Spleen (tissue), 11 donors: ENCODE measurements around the gene ACSS3. TPM values are rescaled to one million over a fixed set of nuclear protein-coding genes. Genes with fewer than 3 reads are reported as not detected.
"Not testable (repeated sequence)": the region's sequence is repeated elsewhere in the genome, so short reads cannot be mapped to it uniquely, and the experiment has no call there.

Experiments used
- DNase-seq: peaks from one replicate; pipeline ENCODE4 v3.0.0-alpha.2; 2020
- H3K27ac ChIP-seq, 8 donors: fragments of 200-600 bp; sonication (generic) in 7 of 8; 1 replicate in 4 of 8; 2 replicates in 4 of 8; pipeline versions ENCODE4 v1.5.0 to v1.8.0; 2016 to 2021; ENCODE audit warnings: inconsistent platforms in 4 of 8, mild to moderate bottlenecking in 4 of 8, moderate library complexity in 1 of 8
- H3K27me3 ChIP-seq, 7 donors: fragments of 200-600 bp; sonication (generic) in 6 of 7; replicated peaks in 1 of 7; 1 replicate in 4 of 7; 2 replicates in 3 of 7; pipeline versions ENCODE4 v1.5.0 to v1.8.0; 2016 to 2021; ENCODE audit warnings: inconsistent platforms in 3 of 7, mild to moderate bottlenecking in 1 of 7
- H3K36me3 ChIP-seq, 6 donors: fragments of 200-600 bp; sonication (generic) in 5 of 6; 1 replicate in 4 of 6; 2 replicates in 2 of 6; pipeline versions ENCODE4 v1.5.0 to v1.8.0; 2016 to 2021; ENCODE audit warnings: inconsistent platforms in 2 of 6
- H3K4me1 ChIP-seq, 6 donors: fragments of 200-600 bp; sonication (generic) in 5 of 6; 1 replicate in 3 of 6; 2 replicates in 3 of 6; pipeline versions ENCODE4 v1.5.0 to v1.8.0; 2016 to 2021; ENCODE audit warnings: inconsistent platforms in 3 of 6
- H3K4me3 ChIP-seq, 8 donors: fragments of 200-600 bp; sonication (generic) in 7 of 8; 1 replicate in 4 of 8; 2 replicates in 4 of 8; pipeline versions ENCODE4 v1.5.0 to v1.8.0; 2016 to 2021; ENCODE audit warnings: inconsistent platforms in 4 of 8, mild to moderate bottlenecking in 4 of 8, moderate library complexity in 2 of 8
- H3K9me3 ChIP-seq, 8 donors: fragments of 200-600 bp; sonication (generic) in 7 of 8; 1 replicate in 4 of 8; 2 replicates in 4 of 8; pipeline versions ENCODE4 v1.5.0 to v1.8.0; 2016 to 2021; ENCODE audit warnings: inconsistent platforms in 4 of 8
- POLR2A ChIP-seq, 3 donors: fragments of 450-650 bp; IDR thresholded peaks; one replicate each; pipeline ENCODE4 v1.5.1; 2017; ENCODE audit warnings: antibody characterized with exemption in 3 of 3, mild to moderate bottlenecking in 1 of 3
- POLR2AphosphoS5 ChIP-seq, 3 donors: sonication (generic); formaldehyde crosslinking; IDR thresholded peaks; one replicate each; pipeline ENCODE4 v1.5.1; 2017; ENCODE audit warnings: antibody characterized with exemption in 3 of 3
- WGBS, 5 donors: extraction: QIAGEN DNeasy Blood & Tissue Kit in 3 of 5; methylation state at CpG; one replicate each; pipeline versions ENCODE4 v1.1.5 to v1.1.7; 2013 to 2018; 5-methylcytosine and 5-hydroxymethylcytosine counted together
- intact Hi-C: fragments of 100-400 bp; cut with DNase I; formaldehyde crosslinking; loops from one replicate; pipeline ENCODE4 v1.15.0; 2023; ENCODE audit warnings: low total_unique reads
- polyA plus RNA-seq, 3 donors: library from polyadenylated mRNA; stranded (reverse); fragments of 200-250 nt; gene quantifications; one replicate each; pipeline ENCODE4 v1.2.1, GENCODE V29; 2013
- total RNA-seq, 7 donors: library from RNA; depleted of rRNA in 3 of 7; stranded (reverse); fragments of >200 nt in 3 of 7; fragmentation: NEBNext Ultra II Directional in 4 of 7; extraction: Animal tissue kit (Norgen Biotek cat#: 25700) in 4 of 7; gene quantifications; one replicate each; pipeline versions ENCODE4 v1.1.0 to v1.2.1, GENCODE V29; 2016 to 2021
- TF ChIP-seq, protein P1 (sequence below), 11 experiments: fragments of 200-600 bp in 7 of 11; fragments of 450-650 bp in 4 of 11; sonication (generic) in 4 of 11; IDR thresholded peaks in 8 of 11; conservative IDR thresholded peaks in 3 of 11; 1 replicate in 7 of 11; 2 replicates in 4 of 11; pipeline versions ENCODE4 v1.4.0 to v1.8.0; 2016 to 2021; ENCODE audit warnings: antibody characterized with exemption in 11 of 11, inconsistent platforms in 4 of 11, mild to moderate bottlenecking in 1 of 11
- donor health status: healthy with polysubstance abuse.
- donor health status: DM: no; HTN: no; CAD: no; lungs with moderate emphysema.
- donor health status: DM: no; HTN: no; CAD: no.
- donor health status: Bipolar disorder and iron deficiency.
- donor health status: healthy.
- donor health status: DM: no; HTN: no; CAD: no.
- donor health status: DM: yes; HTN: yes; CAD: no.

The ACSS3 gene
- total and polyA plus RNA-seq, 10 donors: 1.1 to 12.3 (median 7.0) TPM

GRCh38 chr12:81176796-81177195, 98.9 kb downstream of the ACSS3 start:
- WGBS, 5 donors: 47 to 68% (median 59%) methylated on average over 1 of the region's 1 CpG
- no peaks in the 10 kb centered on the region for H3K4me1 ChIP-seq
- no peak overlapping the region for H3K27ac ChIP-seq
- H3K9me3 ChIP-seq: peaks cover 0 to 28% (median 20%) of the 10 kb centered on the region in 8 donors
- intact Hi-C loops: no loop called here
- H3K36me3 ChIP-seq: no peaks in the 10 kb centered on the region
- H3K4me3 ChIP-seq: no peak overlapping the region
- no peak for DNase-seq
- no peaks in the 10 kb centered on the region for H3K27me3 ChIP-seq
- TF ChIP-seq POLR2A (IDR thresholded peaks at IDR 0.05) (no peak), POLR2AphosphoS5 (IDR thresholded peaks at IDR 0.05) (no peak)
- TF ChIP-seq, protein P1, sequence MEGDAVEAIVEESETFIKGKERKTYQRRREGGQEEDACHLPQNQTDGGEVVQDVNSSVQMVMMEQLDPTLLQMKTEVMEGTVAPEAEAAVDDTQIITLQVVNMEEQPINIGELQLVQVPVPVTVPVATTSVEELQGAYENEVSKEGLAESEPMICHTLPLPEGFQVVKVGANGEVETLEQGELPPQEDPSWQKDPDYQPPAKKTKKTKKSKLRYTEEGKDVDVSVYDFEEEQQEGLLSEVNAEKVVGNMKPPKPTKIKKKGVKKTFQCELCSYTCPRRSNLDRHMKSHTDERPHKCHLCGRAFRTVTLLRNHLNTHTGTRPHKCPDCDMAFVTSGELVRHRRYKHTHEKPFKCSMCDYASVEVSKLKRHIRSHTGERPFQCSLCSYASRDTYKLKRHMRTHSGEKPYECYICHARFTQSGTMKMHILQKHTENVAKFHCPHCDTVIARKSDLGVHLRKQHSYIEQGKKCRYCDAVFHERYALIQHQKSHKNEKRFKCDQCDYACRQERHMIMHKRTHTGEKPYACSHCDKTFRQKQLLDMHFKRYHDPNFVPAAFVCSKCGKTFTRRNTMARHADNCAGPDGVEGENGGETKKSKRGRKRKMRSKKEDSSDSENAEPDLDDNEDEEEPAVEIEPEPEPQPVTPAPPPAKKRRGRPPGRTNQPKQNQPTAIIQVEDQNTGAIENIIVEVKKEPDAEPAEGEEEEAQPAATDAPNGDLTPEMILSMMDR (IDR thresholded peaks at IDR 0.05 in 8 of 11, conservative IDR thresholded peaks at IDR 0.05 in 3 of 11): no peak

GRCh38 chr12:81181691-81182090, 103.8 kb downstream of the ACSS3 start:
- WGBS, 5 donors: 70 to 93% (median 91%) methylated on average over 2 of the region's 2 CpGs
- peaks cover 0 to 23% (median 10%) of the 10 kb centered on the region in 8 donors for H3K9me3 ChIP-seq
- no peak overlapping the region for H3K4me3 ChIP-seq
- H3K4me1 ChIP-seq: no peaks in the 10 kb centered on the region
- no peak for DNase-seq
- H3K27me3 ChIP-seq: no peaks in the 10 kb centered on the region
- TF ChIP-seq POLR2A (IDR thresholded peaks at IDR 0.05) (no peak), POLR2AphosphoS5 (IDR thresholded peaks at IDR 0.05) (no peak)
- TF ChIP-seq, protein P1 (IDR thresholded peaks at IDR 0.05 in 8 of 11, conservative IDR thresholded peaks at IDR 0.05 in 3 of 11): no peak
- H3K27ac ChIP-seq: no peak overlapping the region
- H3K36me3 ChIP-seq: no peaks in the 10 kb centered on the region
- intact Hi-C loops: no loop called here

GRCh38 chr12:81187686-81188085, 109.8 kb downstream of the ACSS3 start:
- TF ChIP-seq POLR2AphosphoS5 (IDR thresholded peaks at IDR 0.05) (no peak), POLR2A (IDR thresholded peaks at IDR 0.05) (no peak)
- intact Hi-C loops: no loop called here
- H3K4me1 ChIP-seq: no peaks in the 10 kb centered on the region
- H3K36me3 ChIP-seq: no peaks in the 10 kb centered on the region
- peaks cover 0 to 13% (median 0%) of the 10 kb centered on the region in 8 donors for H3K9me3 ChIP-seq
- H3K27me3 ChIP-seq: no peaks in the 10 kb centered on the region
- H3K27ac ChIP-seq: no peak overlapping the region
- 92 to 100% (median 94%) methylated on average over 1 of the region's 1 CpG for WGBS, 5 donors
- DNase-seq: no peak
- H3K4me3 ChIP-seq: no peak overlapping the region

DNA sequence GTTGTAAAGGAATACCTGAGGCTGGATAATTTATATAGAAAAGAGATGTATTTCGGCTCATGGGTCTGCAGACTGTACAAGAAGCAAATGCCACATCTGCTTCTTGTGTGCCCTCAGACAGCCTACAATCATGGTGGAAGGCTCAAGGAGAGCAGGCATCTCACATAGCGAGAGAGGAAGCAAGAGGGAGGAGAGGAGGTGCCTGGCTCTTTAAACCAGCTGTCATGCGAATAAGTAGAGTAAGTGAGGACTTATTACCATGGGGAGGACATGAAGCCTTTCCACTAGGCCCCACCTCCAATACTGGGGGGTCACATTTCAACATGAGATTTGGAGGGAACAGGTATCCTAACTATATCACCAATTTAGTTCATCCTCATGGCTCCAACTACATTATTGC, 118.7 kb downstream of the ACSS3 start:
- WGBS, 5 donors: 81 to 95% (median 88%) methylated on average over 3 of the region's 3 CpGs
- Histone ChIP-seq H3K9me3 (peaks cover 0 to 6% (median 0%) of the 10 kb centered on the region in 8 donors), H3K36me3 (no peaks in the 10 kb centered on the region), H3K27me3 (no peaks in the 10 kb centered on the region), H3K27ac (no peak overlapping the region), H3K4me3 (no peak overlapping the region), H3K4me1 (no peaks in the 10 kb centered on the region)
- intact Hi-C loops: no loop called here
- no peak for TF ChIP-seq POLR2A (IDR thresholded peaks at IDR 0.05)
- no peak for TF ChIP-seq POLR2AphosphoS5 (IDR thresholded peaks at IDR 0.05)
- TF ChIP-seq, protein P1 (IDR thresholded peaks at IDR 0.05 in 8 of 11, conservative IDR thresholded peaks at IDR 0.05 in 3 of 11): no peak
- no peak for DNase-seq

- intact Hi-C loops, H3K27me3 ChIP-seq, DNase-seq, H3K9me3 ChIP-seq, H3K36me3 ChIP-seq, H3K27ac ChIP-seq, H3K4me1 ChIP-seq, H3K4me3 ChIP-seq: not testable (repeated sequence)
- 68 to 94% (median 77%) methylated on average over 6 of the region's 6 CpGs for WGBS, 5 donors
Observed at GRCh38 chr12:81200561-81200960, 122.7 kb downstream of the ACSS3 start.
